Esophagus (tissue), 2 donors: ENCODE measurements around the gene NSUN4. TPM values are rescaled to one million over a fixed set of nuclear protein-coding genes. Genes with fewer than 3 reads are reported as not detected.
"Not testable (repeated sequence)": the region's sequence is repeated elsewhere in the genome, so short reads cannot be mapped to it uniquely, and the experiment has no call there.

Experiments
- H3K27ac ChIP-seq, 2 donors: one replicate each; pipeline ENCODE4 v1.5.1; 2013; ENCODE audit warnings: low read depth in 2 of 2, mild to moderate bottlenecking in 2 of 2, inconsistent platforms in 1 of 2, low read length in 1 of 2, moderate library complexity in 1 of 2
- H3K27me3 ChIP-seq, 2 donors: one replicate each; pipeline ENCODE4 v1.6.1; 2013; ENCODE audit warnings: low read length in 2 of 2, control low read depth in 1 of 2, mild to moderate bottlenecking in 1 of 2; ENCODE audit not compliant: insufficient read depth in 2 of 2, control insufficient read depth in 1 of 2
- H3K36me3 ChIP-seq, 2 donors: one replicate each; pipeline ENCODE4 v1.6.1; 2013; ENCODE audit warnings: low read length in 1 of 2; ENCODE audit not compliant: control insufficient read depth in 2 of 2, insufficient read depth in 2 of 2
- H3K4me1 ChIP-seq, 2 donors: one replicate each; pipeline ENCODE4 v1.6.1; 2013; ENCODE audit warnings: low read length in 1 of 2; ENCODE audit not compliant: control insufficient read depth in 2 of 2, insufficient read depth in 2 of 2
- H3K4me3 ChIP-seq, 2 donors: one replicate each; pipeline ENCODE4 v1.5.1; 2013; ENCODE audit warnings: low read length in 2 of 2, mild to moderate bottlenecking in 2 of 2, low read depth in 1 of 2, moderate library complexity in 1 of 2
- H3K9me3 ChIP-seq, 2 donors: one replicate each; pipeline ENCODE4 v1.6.1; 2013; ENCODE audit warnings: mild to moderate bottlenecking in 2 of 2, low read depth in 1 of 2, low read length in 1 of 2, moderate library complexity in 1 of 2; ENCODE audit not compliant: control insufficient read depth in 2 of 2, insufficient read depth in 1 of 2
- WGBS, 2 donors: extraction: QIAGEN DNeasy Blood & Tissue Kit; methylation state at CpG; one replicate each; pipeline ENCODE4 v1.1.7; 2013; 5-methylcytosine and 5-hydroxymethylcytosine counted together
- polyA plus RNA-seq, 2 donors: library from polyadenylated mRNA; stranded (reverse); fragments of 200-250 nt; gene quantifications; one replicate each; pipeline ENCODE4 v1.2.3, GENCODE V29; 2013
- donor health status: healthy with polysubstance abuse.
- donor health status: Bipolar disorder and iron deficiency.

The NSUN4 gene
- polyA plus RNA-seq, 2 donors = 6.6 to 12.5 TPM

DNA sequence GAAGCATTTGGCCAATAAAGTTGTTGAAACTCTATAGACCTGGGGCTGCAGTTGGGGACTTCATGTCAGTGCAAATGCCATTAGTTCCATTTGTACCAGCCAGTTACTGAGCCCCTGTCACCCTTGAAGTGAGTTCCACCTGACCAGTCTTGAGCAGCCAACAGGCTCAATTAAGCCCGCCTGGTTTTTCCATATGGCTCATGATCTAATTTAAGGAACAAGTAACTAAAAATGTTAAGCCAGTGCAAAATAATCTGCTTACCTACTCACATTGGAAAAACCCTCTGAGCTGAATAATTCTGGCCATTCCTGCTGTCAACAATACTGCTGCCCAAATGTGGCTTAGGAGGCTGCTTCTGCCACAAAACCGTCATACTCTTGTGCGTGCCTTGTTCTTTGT, 21.6 kb downstream of the NSUN4 start:
- 89 to 92% methylated on average over 3 of the region's 3 CpGs for WGBS, 2 donors
- H3K36me3 ChIP-seq = peaks cover 28 to 30% of the 10 kb centered on the region in 2 donors

GRCh38 chr1:46363121-46363520, 22.5 kb downstream of the NSUN4 start:
- H3K9me3 ChIP-seq = no peaks in the 10 kb centered on the region
- H3K4me1 ChIP-seq = no peaks in the 10 kb centered on the region
- 96 to 99% methylated on average over 5 of the region's 5 CpGs for WGBS, 2 donors
- no peak overlapping the region for H3K27ac ChIP-seq
- H3K27me3 ChIP-seq = no peaks in the 10 kb centered on the region
- no peak overlapping the region for H3K4me3 ChIP-seq
- H3K36me3 ChIP-seq = peaks cover 28 to 30% of the 10 kb centered on the region in 2 donors

More for the DNA sequence above, 21.6 kb downstream of the NSUN4 start:
- Histone ChIP-seq H3K4me3 (no peak overlapping the region), H3K27me3 (no peaks in the 10 kb centered on the region), H3K4me1 (no peaks in the 10 kb centered on the region), H3K9me3 (no peaks in the 10 kb centered on the region), H3K27ac (no peak overlapping the region)

DNA sequence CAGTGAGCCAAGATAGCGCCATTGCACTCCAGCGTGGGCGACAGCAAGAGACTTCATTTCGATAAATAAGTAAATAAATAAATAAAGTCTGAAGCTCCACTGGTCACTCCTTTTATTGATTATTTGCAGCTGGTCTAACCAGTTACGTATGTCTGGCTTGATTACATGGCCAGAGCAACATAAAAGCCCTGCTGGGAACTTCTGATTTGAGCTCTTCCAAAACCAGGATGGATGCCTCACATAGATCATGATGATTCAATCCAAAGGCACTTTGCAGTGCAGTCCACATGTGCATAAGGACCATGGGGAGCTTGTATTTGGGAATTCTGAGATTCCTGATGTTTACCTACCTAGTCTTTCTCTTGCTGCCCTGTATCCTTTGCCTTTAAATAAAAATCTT, 24.0 kb downstream of the NSUN4 start:
- Histone ChIP-seq H3K9me3 (no peaks in the 10 kb centered on the region), H3K4me1 (no peaks in the 10 kb centered on the region), H3K27ac (no peak overlapping the region), H3K27me3 (no peaks in the 10 kb centered on the region), H3K4me3 (no peak overlapping the region), H3K36me3 (peaks cover 26 to 34% of the 10 kb centered on the region in 2 donors)
- 59 to 89% methylated on average over 5 of the region's 5 CpGs for WGBS, 2 donors

DNA sequence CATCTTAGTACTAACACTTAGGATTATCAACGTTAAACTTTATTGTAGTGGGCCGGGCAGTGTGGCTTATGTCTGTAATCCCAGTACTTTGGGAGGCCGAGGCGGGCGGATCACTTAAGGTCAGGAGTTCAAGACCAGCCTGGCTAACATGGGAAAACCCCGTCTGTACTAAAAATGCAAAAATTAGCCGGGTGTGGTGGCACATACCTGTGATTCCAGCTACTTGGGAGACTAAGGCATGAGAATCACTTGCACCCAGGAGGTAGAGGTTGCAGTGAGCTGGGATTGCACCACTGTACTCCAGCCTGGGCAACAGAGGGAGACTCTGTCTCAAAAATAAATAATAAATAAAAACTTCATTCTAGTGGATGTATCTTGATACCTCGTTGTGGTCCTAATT, 25.2 kb downstream of the NSUN4 start:
- peaks cover 22 to 30% of the 10 kb centered on the region in 2 donors for H3K36me3 ChIP-seq
- H3K4me1 ChIP-seq = not testable (repeated sequence)
- WGBS, 2 donors = 92 to 93% methylated on average over 8 of the region's 8 CpGs

GRCh38 chr1:46367072-46367471, 26.5 kb downstream of the NSUN4 start:
- H3K27me3 ChIP-seq = no peaks in the 10 kb centered on the region
- H3K27ac ChIP-seq = no peak overlapping the region
- H3K4me1 ChIP-seq = no peaks in the 10 kb centered on the region
- H3K9me3 ChIP-seq = no peaks in the 10 kb centered on the region
- H3K4me3 ChIP-seq = no peak overlapping the region
- WGBS, 2 donors = 83 to 89% methylated on average over 3 of the region's 3 CpGs
- peaks cover 11 to 18% of the 10 kb centered on the region in 2 donors for H3K36me3 ChIP-seq

More for the DNA sequence above, 25.2 kb downstream of the NSUN4 start:
- not testable (repeated sequence) for H3K27ac ChIP-seq, H3K27me3 ChIP-seq, H3K9me3 ChIP-seq, H3K4me3 ChIP-seq

DNA sequence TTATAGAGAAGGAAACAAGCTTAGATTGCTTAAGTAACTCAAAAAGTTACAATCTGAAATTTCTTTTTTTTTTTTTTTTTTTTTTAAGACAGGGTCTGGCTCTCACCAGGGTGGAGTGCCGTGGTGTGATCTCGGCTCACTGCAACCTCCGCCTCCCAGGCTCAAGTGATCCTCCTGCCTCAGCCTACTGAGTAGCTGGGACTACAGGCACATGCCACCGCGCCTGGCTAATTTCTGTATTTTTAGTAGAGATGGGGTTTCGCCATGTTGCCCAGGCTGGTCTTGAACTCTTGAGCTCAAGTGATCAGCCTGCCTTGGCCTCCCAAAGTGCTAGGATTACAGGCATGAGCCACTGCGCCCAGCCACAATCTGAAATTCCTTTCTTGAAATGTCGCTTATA, 27.1 kb downstream of the NSUN4 start:
- not testable (repeated sequence) for H3K27ac ChIP-seq, H3K9me3 ChIP-seq, H3K27me3 ChIP-seq, H3K4me1 ChIP-seq, H3K4me3 ChIP-seq
- 95 to 97% methylated on average over 8 of the region's 8 CpGs for WGBS, 2 donors
- peaks cover 6 to 13% of the 10 kb centered on the region in 2 donors for H3K36me3 ChIP-seq

DNA sequence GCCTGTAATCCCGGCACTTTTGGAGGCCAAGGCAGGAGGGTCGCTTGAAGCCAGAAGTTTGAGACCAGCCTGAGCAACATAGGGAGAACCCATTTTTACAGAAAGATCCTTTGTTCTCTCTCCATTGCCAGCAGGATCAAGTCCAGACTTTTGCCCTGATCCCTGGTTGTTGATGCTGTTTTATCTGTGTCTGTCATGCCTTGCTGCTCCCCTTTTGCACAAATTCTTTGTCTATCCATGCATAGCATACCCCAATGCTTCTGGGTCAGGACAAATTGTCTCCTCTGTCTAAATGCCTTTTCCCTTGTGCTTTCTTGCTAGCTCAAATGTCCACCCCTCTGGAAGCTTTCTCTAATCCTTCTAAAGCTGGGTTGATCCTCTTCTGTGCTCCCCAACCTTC, 28.2 kb downstream of the NSUN4 start:
- Histone ChIP-seq H3K4me3 (no peak overlapping the region), H3K4me1 (no peaks in the 10 kb centered on the region), H3K36me3 (peaks cover 2 to 9% of the 10 kb centered on the region in 2 donors), H3K27me3 (no peaks in the 10 kb centered on the region), H3K9me3 (no peaks in the 10 kb centered on the region), H3K27ac (no peak overlapping the region)
- 83 to 84% methylated on average over 2 of the region's 2 CpGs for WGBS, 2 donors

GRCh38 chr1:46369542-46370213, 29.1 kb downstream of the NSUN4 start:
- H3K27ac ChIP-seq = no peak overlapping the region
- peaks cover 2 to 6% of the 10 kb centered on the region in 2 donors for H3K36me3 ChIP-seq
- no peaks in the 10 kb centered on the region for H3K27me3 ChIP-seq
- H3K4me1 ChIP-seq = no peaks in the 10 kb centered on the region
- 67 to 75% methylated on average over 4 of the region's 4 CpGs for WGBS, 2 donors
- no peaks in the 10 kb centered on the region for H3K9me3 ChIP-seq
- H3K4me3 ChIP-seq = no peak overlapping the region

DNA sequence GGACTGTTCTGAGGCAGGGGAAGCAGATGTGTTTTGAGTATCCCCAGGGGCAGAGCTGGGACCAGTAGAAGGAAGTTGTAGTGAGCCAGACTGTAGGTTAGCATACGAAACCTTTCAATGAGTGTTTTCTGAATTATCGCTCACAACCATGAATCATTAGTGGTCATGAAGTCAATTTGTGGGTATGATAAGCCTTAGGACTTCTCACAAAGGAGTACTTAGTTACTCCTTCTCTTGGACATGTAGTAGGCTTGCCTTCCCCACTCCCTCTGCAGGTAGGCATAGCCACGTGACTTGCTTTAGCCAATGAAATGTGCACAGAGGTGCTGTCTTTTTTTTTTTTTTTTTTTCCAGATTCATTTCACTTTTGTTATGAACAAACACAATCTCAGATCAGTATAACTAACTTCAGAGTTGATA, 29.6 kb downstream of the NSUN4 start:
- H3K27ac ChIP-seq = no peak overlapping the region
- WGBS, 2 donors = 79 to 88% methylated on average over 3 of the region's 3 CpGs
- no peaks in the 10 kb centered on the region for H3K4me1 ChIP-seq
- H3K4me3 ChIP-seq = no peak overlapping the region
- H3K27me3 ChIP-seq = no peaks in the 10 kb centered on the region
- peaks cover 2 to 6% of the 10 kb centered on the region in 2 donors for H3K36me3 ChIP-seq
- no peaks in the 10 kb centered on the region for H3K9me3 ChIP-seq

DNA sequence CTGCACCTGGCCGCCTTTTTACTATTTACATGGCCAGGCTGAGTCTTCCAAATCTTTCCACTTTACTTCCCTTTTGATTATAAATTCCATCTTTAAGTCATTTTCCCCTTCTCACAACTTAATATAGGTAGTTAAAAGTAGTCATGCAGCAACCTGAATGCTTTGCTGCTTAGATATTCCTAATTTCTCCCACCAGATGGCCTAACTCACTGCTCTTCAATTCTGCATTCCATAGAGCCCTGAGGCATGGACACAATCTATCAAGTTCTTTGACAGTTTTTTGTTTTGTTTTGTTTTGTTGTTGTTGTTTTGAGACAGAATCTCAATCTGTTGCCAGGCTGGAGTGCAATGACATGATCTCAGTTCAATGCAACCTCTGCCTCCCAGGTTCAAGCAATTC, 31.8 kb downstream of the NSUN4 start:
- 95 to 100% methylated on average over 1 of the region's 1 CpG for WGBS, 2 donors

More for the DNA sequence above, 31.8 kb downstream of the NSUN4 start:
- Histone ChIP-seq H3K9me3 (no peaks in the 10 kb centered on the region), H3K4me1 (no peaks in the 10 kb centered on the region), H3K27me3 (no peaks in the 10 kb centered on the region), H3K36me3 (peaks cover 2 to 3% of the 10 kb centered on the region in 2 donors), H3K4me3 (no peak overlapping the region), H3K27ac (no peak overlapping the region)
